Activated naive CD4-positive, alpha-beta T cell treated with anti-CD3 and anti-CD28 coated beads for 36 hours (primary cell): ENCODE data around the gene ARHGEF16. TPM values are rescaled to one million over a fixed set of nuclear protein-coding genes. Genes with fewer than 3 reads are reported as not detected.

ENCODE experiments used
- CTCF ChIA-PET: fragments of 350-600 bp; sonication (Branson Sonifier 250); formaldehyde crosslinking; loops from one replicate; lab custom pipeline; 2021; ENCODE audit warnings: antibody characterized with exemption; lab: Charles Lee
- DNase-seq: peaks from one replicate; pipeline ENCODE4 v3.0.0-alpha.2; 2020
- H3K27ac Mint-ChIP-seq: one replicate; pipeline ENCODE4 v1.8.0; 2021; ENCODE audit warnings: mild to moderate bottlenecking, mixed read lengths
- H3K27me3 Mint-ChIP-seq: one replicate; pipeline ENCODE4 v1.8.0; 2021; ENCODE audit warnings: low read depth, mixed read lengths
- H3K36me3 Mint-ChIP-seq: one replicate; pipeline ENCODE4 v1.8.0; 2021; ENCODE audit warnings: low read depth, mixed read lengths
- H3K4me1 Mint-ChIP-seq: one replicate; pipeline ENCODE4 v1.8.0; 2021; ENCODE audit warnings: low read depth, mixed read lengths
- H3K4me3 Mint-ChIP-seq: one replicate; pipeline ENCODE4 v1.8.0; 2021; ENCODE audit warnings: mild to moderate bottlenecking, moderate library complexity, mixed read lengths
- H3K9me3 Mint-ChIP-seq: one replicate; pipeline ENCODE4 v1.8.0; 2021; ENCODE audit warnings: mixed read lengths
- intact Hi-C: fragments of 100-400 bp; cut with micrococcal nuclease; formaldehyde crosslinking; loops from one replicate; pipeline ENCODE4 v1.15.1; 2023
- total RNA-seq, 2 experiments: library from RNA; stranded (reverse); gene quantifications; one replicate each; pipeline ENCODE4 v1.2.3, GENCODE V29; 2021

ARHGEF16 gene
- total RNA-seq, 2 experiments from 2014 or later, result 0.17 TPM

GRCh38 chr1:3463891-3464648 is 9.6 kb downstream of the ARHGEF16 start:
- no peaks in the 10 kb centered on the region for H3K27me3 Mint-ChIP-seq
- no peak overlapping the region for H3K4me3 Mint-ChIP-seq
- H3K36me3 Mint-ChIP-seq, result no peaks in the 10 kb centered on the region
- CTCF ChIA-PET, result no interaction called here
- H3K4me1 Mint-ChIP-seq, result no peaks in the 10 kb centered on the region
- H3K27ac Mint-ChIP-seq, result no peak overlapping the region
- DNase-seq, result no peak
- H3K9me3 Mint-ChIP-seq, result no peaks in the 10 kb centered on the region
- intact Hi-C loops, result no loop called here

GRCh38 chr1:3464649-3465025 is 10.2 kb downstream of the ARHGEF16 start:
- no peaks in the 10 kb centered on the region for H3K9me3 Mint-ChIP-seq
- no peaks in the 10 kb centered on the region for H3K4me1 Mint-ChIP-seq
- H3K4me3 Mint-ChIP-seq, result no peak overlapping the region
- DNase-seq, result no peak
- no peaks in the 10 kb centered on the region for H3K27me3 Mint-ChIP-seq
- CTCF ChIA-PET, result no interaction called here
- H3K27ac Mint-ChIP-seq, result no peak overlapping the region
- intact Hi-C loops, result no loop called here
- H3K36me3 Mint-ChIP-seq, result no peaks in the 10 kb centered on the region

GRCh38 chr1:3465091-3465934 is 10.8 kb downstream of the ARHGEF16 start:
- H3K4me1 Mint-ChIP-seq, result no peaks in the 10 kb centered on the region
- H3K36me3 Mint-ChIP-seq, result no peaks in the 10 kb centered on the region
- H3K9me3 Mint-ChIP-seq, result no peaks in the 10 kb centered on the region
- no peak overlapping the region for H3K27ac Mint-ChIP-seq
- no peak overlapping the region for H3K4me3 Mint-ChIP-seq
- intact Hi-C loops, result no loop called here
- CTCF ChIA-PET, result no interaction called here
- H3K27me3 Mint-ChIP-seq, result no peaks in the 10 kb centered on the region
- DNase-seq, result no peak

- Mint-ChIP-seq H3K27ac (no peak overlapping the region), H3K36me3 (no peaks in the 10 kb centered on the region), H3K4me3 (no peak overlapping the region), H3K27me3 (no peaks in the 10 kb centered on the region), H3K4me1 (no peaks in the 10 kb centered on the region), H3K9me3 (no peaks in the 10 kb centered on the region)
- intact Hi-C loops, result no loop called here
- CTCF ChIA-PET, result no interaction called here
- no peak for DNase-seq
Measured at GRCh38 chr1:3465935-3466321, 11.5 kb downstream of the ARHGEF16 start.

- intact Hi-C loops, result no loop called here
- Mint-ChIP-seq H3K36me3 (no peaks in the 10 kb centered on the region), H3K27ac (no peak overlapping the region), H3K27me3 (no peaks in the 10 kb centered on the region), H3K4me3 (no peak overlapping the region), H3K4me1 (no peaks in the 10 kb centered on the region), H3K9me3 (no peaks in the 10 kb centered on the region)
- CTCF ChIA-PET, result no interaction called here
- DNase-seq, result no peak
Measured at GRCh38 chr1:3466366-3467075, 12.1 kb downstream of the ARHGEF16 start.

GRCh38 chr1:3467096-3468036 is 12.9 kb downstream of the ARHGEF16 start:
- CTCF ChIA-PET, result no interaction called here
- DNase-seq, result no peak
- Mint-ChIP-seq H3K36me3 (no peaks in the 10 kb centered on the region), H3K4me1 (no peaks in the 10 kb centered on the region), H3K4me3 (no peak overlapping the region), H3K9me3 (no peaks in the 10 kb centered on the region), H3K27ac (no peak overlapping the region), H3K27me3 (no peaks in the 10 kb centered on the region)
- intact Hi-C loops, result no loop called here

- no peak overlapping the region for H3K4me3 Mint-ChIP-seq
- DNase-seq, result no peak
- CTCF ChIA-PET, result no interaction called here
- H3K36me3 Mint-ChIP-seq, result no peaks in the 10 kb centered on the region
- no peaks in the 10 kb centered on the region for H3K4me1 Mint-ChIP-seq
- no peaks in the 10 kb centered on the region for H3K9me3 Mint-ChIP-seq
- H3K27me3 Mint-ChIP-seq, result no peaks in the 10 kb centered on the region
- H3K27ac Mint-ChIP-seq, result no peak overlapping the region
- intact Hi-C loops, result no loop called here
Measured at GRCh38 chr1:3468236-3469103, 14.0 kb downstream of the ARHGEF16 start.

- H3K27ac Mint-ChIP-seq, result no peak overlapping the region
- H3K9me3 Mint-ChIP-seq, result no peaks in the 10 kb centered on the region
- no peaks in the 10 kb centered on the region for H3K27me3 Mint-ChIP-seq
- DNase-seq, result no peak
- H3K4me3 Mint-ChIP-seq, result no peak overlapping the region
- CTCF ChIA-PET, result no interaction called here
- no peaks in the 10 kb centered on the region for H3K4me1 Mint-ChIP-seq
- H3K36me3 Mint-ChIP-seq, result no peaks in the 10 kb centered on the region
- intact Hi-C loops, result no loop called here
Measured at GRCh38 chr1:3469104-3469848, 14.8 kb downstream of the ARHGEF16 start.

GRCh38 chr1:3469849-3470649 is 15.6 kb downstream of the ARHGEF16 start:
- intact Hi-C loops, result no loop called here
- Mint-ChIP-seq H3K36me3 (no peaks in the 10 kb centered on the region), H3K4me3 (no peak overlapping the region), H3K4me1 (no peaks in the 10 kb centered on the region), H3K27me3 (no peaks in the 10 kb centered on the region), H3K9me3 (no peaks in the 10 kb centered on the region), H3K27ac (no peak overlapping the region)
- no peak for DNase-seq
- CTCF ChIA-PET, result no interaction called here

- intact Hi-C loops, result no loop called here
- H3K27me3 Mint-ChIP-seq, result no peaks in the 10 kb centered on the region
- H3K4me3 Mint-ChIP-seq, result no peak overlapping the region
- no peak for DNase-seq
- no peaks in the 10 kb centered on the region for H3K4me1 Mint-ChIP-seq
- H3K27ac Mint-ChIP-seq, result no peak overlapping the region
- CTCF ChIA-PET, result no interaction called here
- no peaks in the 10 kb centered on the region for H3K9me3 Mint-ChIP-seq
- no peaks in the 10 kb centered on the region for H3K36me3 Mint-ChIP-seq
Measured at GRCh38 chr1:3470650-3471355, 16.3 kb downstream of the ARHGEF16 start.
